ENCODE results near the gene KLF8.

KLF8 gene

DNA sequence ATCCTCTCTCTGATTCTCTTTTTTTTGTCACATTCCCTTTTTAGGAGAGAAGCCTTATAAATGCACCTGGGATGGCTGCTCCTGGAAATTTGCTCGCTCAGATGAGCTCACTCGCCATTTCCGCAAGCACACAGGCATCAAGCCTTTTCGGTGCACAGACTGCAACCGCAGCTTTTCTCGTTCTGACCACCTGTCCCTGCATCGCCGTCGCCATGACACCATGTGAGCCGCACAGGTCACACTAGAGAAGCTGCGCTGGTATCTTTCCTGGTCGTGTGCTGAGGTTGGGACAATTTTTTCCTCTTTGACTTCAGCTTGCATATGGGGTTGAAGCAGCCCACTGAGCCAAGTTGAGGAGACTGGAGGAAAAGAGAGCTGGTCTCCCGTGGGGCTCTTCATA lies 52.1 kb downstream of the KLF8 start:
- TF ChIP-seq, protein P1, sequence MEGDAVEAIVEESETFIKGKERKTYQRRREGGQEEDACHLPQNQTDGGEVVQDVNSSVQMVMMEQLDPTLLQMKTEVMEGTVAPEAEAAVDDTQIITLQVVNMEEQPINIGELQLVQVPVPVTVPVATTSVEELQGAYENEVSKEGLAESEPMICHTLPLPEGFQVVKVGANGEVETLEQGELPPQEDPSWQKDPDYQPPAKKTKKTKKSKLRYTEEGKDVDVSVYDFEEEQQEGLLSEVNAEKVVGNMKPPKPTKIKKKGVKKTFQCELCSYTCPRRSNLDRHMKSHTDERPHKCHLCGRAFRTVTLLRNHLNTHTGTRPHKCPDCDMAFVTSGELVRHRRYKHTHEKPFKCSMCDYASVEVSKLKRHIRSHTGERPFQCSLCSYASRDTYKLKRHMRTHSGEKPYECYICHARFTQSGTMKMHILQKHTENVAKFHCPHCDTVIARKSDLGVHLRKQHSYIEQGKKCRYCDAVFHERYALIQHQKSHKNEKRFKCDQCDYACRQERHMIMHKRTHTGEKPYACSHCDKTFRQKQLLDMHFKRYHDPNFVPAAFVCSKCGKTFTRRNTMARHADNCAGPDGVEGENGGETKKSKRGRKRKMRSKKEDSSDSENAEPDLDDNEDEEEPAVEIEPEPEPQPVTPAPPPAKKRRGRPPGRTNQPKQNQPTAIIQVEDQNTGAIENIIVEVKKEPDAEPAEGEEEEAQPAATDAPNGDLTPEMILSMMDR (IDR thresholded peaks at IDR 0.05; ENCODE audit: unreplicated experiment in 3 of 3), result no peak
- Mint-ChIP-seq H3K27me3 (ENCODE audit: low read depth) (no peaks in the 10 kb centered on the region), H3K27ac (no peak overlapping the region), H3K4me3 (no peak overlapping the region), H3K36me3 (ENCODE audit: low read depth) (no peaks in the 10 kb centered on the region), H3K4me1 (no peaks in the 10 kb centered on the region), H3K9me3 (no peaks in the 10 kb centered on the region)

DNA sequence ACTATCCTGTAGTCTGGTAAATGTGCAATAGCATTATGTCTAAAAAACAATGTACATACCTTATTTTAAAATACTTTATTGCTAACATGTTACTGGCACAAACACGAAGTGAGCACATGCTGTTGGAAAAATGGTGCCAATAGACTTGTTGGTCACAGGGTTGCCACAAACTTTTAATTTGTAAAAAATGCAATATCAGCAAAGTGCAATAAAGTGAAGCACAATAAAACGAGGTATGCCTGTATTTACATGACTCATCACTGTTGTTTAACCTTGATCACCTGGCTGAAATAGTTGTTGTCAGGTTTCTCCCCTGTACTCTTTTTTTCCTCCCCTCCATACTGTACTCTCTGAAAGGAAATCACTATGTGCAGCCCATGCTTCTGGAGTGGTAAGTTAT lies 56.5 kb downstream of the KLF8 start:
- no peaks in the 10 kb centered on the region for H3K4me1 Mint-ChIP-seq
- H3K27ac Mint-ChIP-seq, result no peak overlapping the region
- H3K9me3 Mint-ChIP-seq, result peaks cover 11% of the 10 kb centered on the region
- no peaks in the 10 kb centered on the region for H3K36me3 Mint-ChIP-seq (ENCODE audit: low read depth)
- no peak overlapping the region for H3K4me3 Mint-ChIP-seq
- TF ChIP-seq, protein P1 (IDR thresholded peaks at IDR 0.05; ENCODE audit: unreplicated experiment in 3 of 3), result no peak
- H3K27me3 Mint-ChIP-seq (ENCODE audit: low read depth), result no peaks in the 10 kb centered on the region

DNA sequence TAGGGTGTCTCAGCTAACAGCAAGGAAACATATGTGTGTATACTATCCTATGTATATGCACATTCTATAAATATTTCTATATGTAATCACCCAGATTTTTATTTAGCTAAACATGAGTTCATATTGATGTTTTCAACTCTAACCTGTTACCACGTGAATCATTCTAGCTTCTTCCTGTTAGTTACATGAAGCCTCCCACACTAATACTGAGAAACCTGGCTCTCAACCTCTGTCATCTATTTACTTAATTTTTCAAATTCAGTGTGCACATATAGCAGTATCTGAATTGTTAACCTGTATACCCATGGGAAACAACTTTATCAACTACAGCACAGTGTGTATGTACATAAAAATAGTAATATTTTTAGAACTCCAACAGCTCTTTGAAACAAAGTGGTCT lies 57.3 kb downstream of the KLF8 start:
- Mint-ChIP-seq H3K9me3 (peaks cover 17% of the 10 kb centered on the region), H3K4me1 (no peaks in the 10 kb centered on the region), H3K27me3 (ENCODE audit: low read depth) (no peaks in the 10 kb centered on the region), H3K27ac (no peak overlapping the region), H3K4me3 (no peak overlapping the region), H3K36me3 (ENCODE audit: low read depth) (no peaks in the 10 kb centered on the region)
- TF ChIP-seq, protein P1 (IDR thresholded peaks at IDR 0.05; ENCODE audit: unreplicated experiment in 3 of 3), result no peak

DNA sequence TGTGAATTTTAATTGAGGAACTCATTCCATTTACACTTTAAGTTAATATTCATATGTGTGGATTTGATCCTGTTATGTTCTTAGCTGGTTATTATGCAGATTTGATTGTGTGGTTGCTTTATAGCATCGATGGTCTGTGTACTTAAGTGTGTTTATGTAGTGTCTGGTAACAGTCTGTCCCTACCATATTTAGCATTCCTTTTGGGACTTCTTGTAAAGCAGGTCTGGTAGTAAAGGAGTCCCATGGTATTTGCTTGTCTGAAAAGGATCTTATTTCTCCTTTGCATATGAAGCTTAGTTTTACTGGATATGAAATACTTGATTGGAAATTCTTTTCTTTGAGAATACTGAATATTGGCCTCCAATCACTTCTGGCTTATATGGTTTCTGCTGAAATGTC lies 76.6 kb downstream of the KLF8 start:
- Mint-ChIP-seq H3K4me3 (no peak overlapping the region), H3K27ac (no peak overlapping the region), H3K4me1 (no peaks in the 10 kb centered on the region), H3K27me3 (ENCODE audit: low read depth) (no peaks in the 10 kb centered on the region), H3K9me3 (peaks cover 51% of the 10 kb centered on the region), H3K36me3 (ENCODE audit: low read depth) (no peaks in the 10 kb centered on the region)
- TF ChIP-seq, protein P1 (IDR thresholded peaks at IDR 0.05; ENCODE audit: unreplicated experiment in 3 of 3), result no peak

DNA sequence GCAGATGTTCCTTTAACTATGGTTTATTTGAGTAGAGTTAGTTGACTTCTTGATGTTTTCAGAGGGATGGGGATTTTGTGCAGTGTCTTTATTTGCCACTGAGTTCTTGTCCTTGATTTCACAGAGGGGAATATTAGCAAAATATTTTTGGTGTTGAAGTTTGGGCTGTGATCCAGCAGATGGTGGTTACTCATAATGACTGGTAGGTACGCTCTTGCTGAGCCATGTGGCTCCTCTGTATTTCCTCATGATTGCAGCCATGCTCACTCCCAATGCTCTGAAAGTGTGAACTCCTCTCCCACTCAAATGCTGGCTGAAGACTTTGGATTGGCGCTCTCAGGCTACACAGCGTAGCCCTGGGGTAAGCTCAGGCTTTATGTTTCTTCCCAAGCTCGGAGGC lies 77.7 kb downstream of the KLF8 start:
- Mint-ChIP-seq H3K4me1 (no peaks in the 10 kb centered on the region), H3K9me3 (peaks cover 40% of the 10 kb centered on the region), H3K27me3 (ENCODE audit: low read depth) (no peaks in the 10 kb centered on the region), H3K27ac (no peak overlapping the region), H3K4me3 (no peak overlapping the region), H3K36me3 (ENCODE audit: low read depth) (no peaks in the 10 kb centered on the region)
- TF ChIP-seq, protein P1 (IDR thresholded peaks at IDR 0.05; ENCODE audit: unreplicated experiment in 3 of 3), result no peak

DNA sequence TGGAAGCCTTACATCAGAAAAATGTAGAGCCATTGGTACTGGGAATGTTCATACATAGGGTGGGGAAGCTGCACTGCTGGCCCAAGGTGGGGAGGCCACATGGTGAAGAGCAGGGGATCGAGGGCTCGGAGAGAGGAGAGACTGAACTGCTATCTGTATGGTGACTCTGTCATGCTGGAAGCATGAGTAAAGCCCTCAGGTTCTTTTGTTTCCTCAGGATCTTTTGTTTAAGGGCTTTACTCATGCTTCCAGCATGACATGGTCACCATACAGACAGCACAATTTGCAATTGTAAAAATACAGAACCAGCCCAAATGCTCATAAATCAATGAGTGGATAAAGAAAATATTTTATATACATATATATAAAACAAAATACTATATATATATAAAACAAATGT lies 78.4 kb downstream of the KLF8 start:
- no peaks in the 10 kb centered on the region for H3K27me3 Mint-ChIP-seq (ENCODE audit: low read depth)
- no peaks in the 10 kb centered on the region for H3K4me1 Mint-ChIP-seq
- H3K27ac Mint-ChIP-seq, result no peak overlapping the region
- TF ChIP-seq, protein P1 (IDR thresholded peaks at IDR 0.05; ENCODE audit: unreplicated experiment in 3 of 3), result no peak
- H3K4me3 Mint-ChIP-seq, result no peak overlapping the region
- peaks cover 40% of the 10 kb centered on the region for H3K9me3 Mint-ChIP-seq
- H3K36me3 Mint-ChIP-seq (ENCODE audit: low read depth), result no peaks in the 10 kb centered on the region

All from nephron (organoid).